ENCODE data around the gene KIRREL3.

KIRREL3 gene

GRCh38 chr11:126896025-126896424 lies 104.5 kb downstream of the KIRREL3 start:
- Histone ChIP-seq H3K9me3 (no peaks in the 10 kb centered on the region), H3K4me1 (ENCODE audit: control insufficient read depth in 1 of 2, insufficient read depth in 1 of 2, low read depth in 1 of 2, low read length in 1 of 2) (no peaks in the 10 kb centered on the region), H3K27me3 (no peaks in the 10 kb centered on the region), H3K4me3 (ENCODE audit: low read depth in 1 of 2, low read length in 1 of 2) (no peak overlapping the region), H3K27ac (no peak overlapping the region), H3K36me3 (no peaks in the 10 kb centered on the region)
- TF ChIP-seq CTCF (IDR thresholded peaks at IDR 0.05): no peak

- H3K4me1 ChIP-seq (ENCODE audit: control insufficient read depth in 1 of 2, insufficient read depth in 1 of 2, low read depth in 1 of 2, low read length in 1 of 2): no peaks in the 10 kb centered on the region
- no peaks in the 10 kb centered on the region for H3K36me3 ChIP-seq
- no peak for TF ChIP-seq CTCF (IDR thresholded peaks at IDR 0.05)
- no peaks in the 10 kb centered on the region for H3K27me3 ChIP-seq
- no peaks in the 10 kb centered on the region for H3K9me3 ChIP-seq
- no peak overlapping the region for H3K4me3 ChIP-seq (ENCODE audit: low read depth in 1 of 2, low read length in 1 of 2)
- no peak overlapping the region for H3K27ac ChIP-seq
Observed at GRCh38 chr11:126893796-126894195, 106.8 kb downstream of the KIRREL3 start.

- Histone ChIP-seq H3K27me3 (no peaks in the 10 kb centered on the region), H3K36me3 (no peaks in the 10 kb centered on the region), H3K27ac (no peak overlapping the region), H3K9me3 (no peaks in the 10 kb centered on the region), H3K4me3 (ENCODE audit: low read depth in 1 of 2, low read length in 1 of 2) (no peak overlapping the region), H3K4me1 (ENCODE audit: control insufficient read depth in 1 of 2, insufficient read depth in 1 of 2, low read depth in 1 of 2, low read length in 1 of 2) (no peaks in the 10 kb centered on the region)
- TF ChIP-seq CTCF (IDR thresholded peaks at IDR 0.05): no peak
Observed at GRCh38 chr11:126892756-126893155, 107.8 kb downstream of the KIRREL3 start.

GRCh38 chr11:126891556-126892217 lies 108.9 kb downstream of the KIRREL3 start:
- no peaks in the 10 kb centered on the region for H3K4me1 ChIP-seq (ENCODE audit: control insufficient read depth in 1 of 2, insufficient read depth in 1 of 2, low read depth in 1 of 2, low read length in 1 of 2)
- no peak for TF ChIP-seq CTCF (IDR thresholded peaks at IDR 0.05)
- no peak overlapping the region for H3K4me3 ChIP-seq (ENCODE audit: low read depth in 1 of 2, low read length in 1 of 2)
- no peaks in the 10 kb centered on the region for H3K36me3 ChIP-seq
- H3K27me3 ChIP-seq: no peaks in the 10 kb centered on the region
- H3K9me3 ChIP-seq: no peaks in the 10 kb centered on the region
- no peak overlapping the region for H3K27ac ChIP-seq

- Histone ChIP-seq H3K9me3 (no peaks in the 10 kb centered on the region), H3K4me3 (ENCODE audit: low read depth in 1 of 2, low read length in 1 of 2) (no peak overlapping the region), H3K4me1 (ENCODE audit: control insufficient read depth in 1 of 2, insufficient read depth in 1 of 2, low read depth in 1 of 2, low read length in 1 of 2) (no peaks in the 10 kb centered on the region), H3K27me3 (no peaks in the 10 kb centered on the region), H3K36me3 (no peaks in the 10 kb centered on the region), H3K27ac (no peak overlapping the region)
- no peak for TF ChIP-seq CTCF (IDR thresholded peaks at IDR 0.05)
Observed at GRCh38 chr11:126890561-126890960, 110.0 kb downstream of the KIRREL3 start.

Measured in neutrophil (primary cell).